AG10803 (cell line): Measurements from ENCODE around the gene TAPT1.
A peak's percentile ranks its signal among the peaks of the same experiment; 100 is the strongest.

Experiments
- DNase-seq: peaks from one replicate; pipeline ENCODE4 v3.0.0; 2010; ENCODE audit warnings: low read depth
- H3K4me3 ChIP-seq: 2 replicates; pipeline ENCODE4 v1.5.1; 2011; ENCODE audit warnings: mild to moderate bottlenecking, low read length, control low read depth
- TF ChIP-seq, protein P1 (sequence below): conservative IDR thresholded peaks from 2 replicates; pipeline ENCODE4 v1.5.1; 2011; ENCODE audit warnings: mild to moderate bottlenecking, low read length, control low read depth, inconsistent platforms

The TAPT1 gene

DNA sequence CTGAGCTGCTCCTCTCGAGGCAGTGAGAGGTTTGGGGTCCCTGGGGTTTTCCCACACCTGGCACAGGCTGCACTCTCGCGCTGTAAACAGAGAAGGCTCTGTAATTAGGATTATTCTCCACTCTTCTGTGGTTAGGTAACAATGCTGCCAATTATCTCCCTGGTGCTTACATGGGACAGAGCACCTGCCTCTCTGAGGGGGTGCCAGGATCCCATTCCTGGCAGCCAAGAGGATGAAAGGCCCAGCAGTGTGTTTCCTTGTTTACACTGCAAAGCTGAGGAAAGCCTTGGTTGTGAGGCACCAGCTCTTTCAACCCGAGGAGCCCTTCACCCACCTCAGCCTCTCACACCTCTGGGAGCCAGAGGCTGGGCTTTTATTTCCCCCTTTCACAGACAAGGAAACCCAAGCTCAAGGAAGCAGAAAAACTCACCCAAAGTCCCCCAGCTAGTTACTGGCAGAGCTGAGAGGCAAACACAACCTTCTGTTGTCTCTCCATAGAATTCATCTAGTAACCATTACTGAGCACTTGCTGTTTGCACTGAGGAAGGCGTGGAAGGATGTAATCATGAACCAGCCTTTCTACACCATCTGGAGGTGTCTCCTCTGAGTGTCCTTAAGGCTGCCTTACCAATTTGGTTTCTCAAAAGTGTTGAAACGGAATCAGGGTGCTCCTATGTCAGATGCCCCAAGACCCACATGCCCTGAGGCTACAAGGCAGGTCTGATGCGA, 102.8 kb downstream of the TAPT1 start:
- no peak for DNase-seq
- no peak overlapping the region for H3K4me3 ChIP-seq
- TF ChIP-seq, protein P1, sequence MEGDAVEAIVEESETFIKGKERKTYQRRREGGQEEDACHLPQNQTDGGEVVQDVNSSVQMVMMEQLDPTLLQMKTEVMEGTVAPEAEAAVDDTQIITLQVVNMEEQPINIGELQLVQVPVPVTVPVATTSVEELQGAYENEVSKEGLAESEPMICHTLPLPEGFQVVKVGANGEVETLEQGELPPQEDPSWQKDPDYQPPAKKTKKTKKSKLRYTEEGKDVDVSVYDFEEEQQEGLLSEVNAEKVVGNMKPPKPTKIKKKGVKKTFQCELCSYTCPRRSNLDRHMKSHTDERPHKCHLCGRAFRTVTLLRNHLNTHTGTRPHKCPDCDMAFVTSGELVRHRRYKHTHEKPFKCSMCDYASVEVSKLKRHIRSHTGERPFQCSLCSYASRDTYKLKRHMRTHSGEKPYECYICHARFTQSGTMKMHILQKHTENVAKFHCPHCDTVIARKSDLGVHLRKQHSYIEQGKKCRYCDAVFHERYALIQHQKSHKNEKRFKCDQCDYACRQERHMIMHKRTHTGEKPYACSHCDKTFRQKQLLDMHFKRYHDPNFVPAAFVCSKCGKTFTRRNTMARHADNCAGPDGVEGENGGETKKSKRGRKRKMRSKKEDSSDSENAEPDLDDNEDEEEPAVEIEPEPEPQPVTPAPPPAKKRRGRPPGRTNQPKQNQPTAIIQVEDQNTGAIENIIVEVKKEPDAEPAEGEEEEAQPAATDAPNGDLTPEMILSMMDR, result no peak

DNA sequence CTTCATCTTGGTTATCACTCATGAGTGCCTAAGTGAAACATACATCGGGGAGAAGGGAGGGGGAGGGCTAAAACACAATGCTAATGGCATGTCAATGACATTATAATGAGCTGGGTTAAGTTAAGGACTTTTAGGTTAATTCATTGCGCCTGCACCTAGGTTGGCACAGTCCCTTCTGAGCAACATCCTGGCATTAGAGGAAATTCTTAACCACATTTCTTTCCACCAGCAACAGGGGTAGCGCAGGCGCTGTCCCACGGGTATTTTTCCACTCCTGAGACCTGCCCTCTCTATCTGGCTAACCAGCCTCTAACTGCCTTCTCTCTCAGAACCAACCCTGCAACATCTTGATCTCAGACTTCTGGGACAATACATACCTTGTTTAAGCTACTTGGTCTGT, 103.5 kb downstream of the TAPT1 start:
- TF ChIP-seq, protein P1, result no peak
- H3K4me3 ChIP-seq, result no peak overlapping the region
- no peak for DNase-seq

DNA sequence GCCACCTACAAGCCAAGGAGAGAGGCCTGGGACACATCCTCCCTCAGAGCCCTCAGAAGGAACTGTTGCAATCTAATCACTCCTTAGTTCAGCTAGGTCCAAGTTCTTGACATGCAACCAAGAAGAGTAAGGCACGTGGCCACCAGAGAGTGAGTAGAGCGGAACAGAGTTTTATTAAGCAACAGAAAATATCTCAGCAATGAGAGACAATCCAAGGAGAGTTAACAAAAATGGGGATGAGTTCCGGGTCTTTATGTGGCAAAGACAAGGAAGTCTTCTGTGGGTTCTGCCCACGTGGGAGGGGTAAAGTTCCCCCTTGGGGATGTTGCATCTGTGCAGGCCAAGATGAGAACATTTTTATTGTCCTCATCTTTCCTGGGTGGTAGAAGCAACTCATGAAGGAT, 104.0 kb downstream of the TAPT1 start:
- TF ChIP-seq, protein P1, result no peak
- H3K4me3 ChIP-seq, result no peak overlapping the region
- peak; percentile 21 for DNase-seq

DNA sequence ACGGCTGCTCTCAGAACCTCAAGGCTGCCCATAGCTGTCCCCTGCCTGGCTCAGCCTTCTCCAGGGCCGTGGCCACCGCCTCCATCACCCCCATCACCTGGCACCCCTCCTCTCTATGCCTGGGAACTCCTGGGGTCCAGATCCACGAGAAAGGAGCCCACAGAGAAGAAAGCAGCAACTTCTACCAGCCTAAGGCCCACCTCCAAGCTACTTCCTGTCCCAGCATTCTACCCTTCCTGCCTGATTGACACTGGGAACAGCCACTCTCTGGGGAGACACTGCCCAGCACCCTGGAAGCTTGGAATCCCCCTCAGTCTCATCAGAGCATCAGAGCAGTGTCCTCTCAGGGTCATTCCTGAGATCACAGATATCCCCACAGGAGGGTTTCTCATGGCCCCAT, 105.6 kb downstream of the TAPT1 start:
- H3K4me3 ChIP-seq, result no peak overlapping the region

DNA sequence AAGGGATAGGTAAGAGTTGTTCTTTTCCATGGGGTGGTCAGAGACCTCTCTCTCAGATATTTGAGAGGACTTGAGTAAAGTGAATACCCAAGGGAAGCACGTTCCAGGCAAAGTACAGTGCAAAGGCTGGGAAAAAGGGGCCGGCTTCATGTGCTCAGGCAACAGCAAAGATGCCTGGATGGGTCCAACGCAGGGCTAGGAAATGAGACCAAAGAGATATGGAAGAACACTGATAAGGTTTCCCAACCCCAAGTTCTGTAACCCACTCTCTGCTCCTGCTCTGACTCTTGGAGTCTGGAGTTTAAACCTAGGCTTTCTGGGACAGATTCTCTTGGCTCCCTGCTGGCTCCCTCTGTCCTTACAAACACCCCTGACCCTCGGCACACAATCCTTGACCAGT, 106.3 kb downstream of the TAPT1 start:
- H3K4me3 ChIP-seq, result no peak overlapping the region
- DNase-seq, result no peak
- TF ChIP-seq, protein P1, result no peak

More for the DNA sequence above, 105.6 kb downstream of the TAPT1 start:
- TF ChIP-seq, protein P1, result no peak
- no peak for DNase-seq

DNA sequence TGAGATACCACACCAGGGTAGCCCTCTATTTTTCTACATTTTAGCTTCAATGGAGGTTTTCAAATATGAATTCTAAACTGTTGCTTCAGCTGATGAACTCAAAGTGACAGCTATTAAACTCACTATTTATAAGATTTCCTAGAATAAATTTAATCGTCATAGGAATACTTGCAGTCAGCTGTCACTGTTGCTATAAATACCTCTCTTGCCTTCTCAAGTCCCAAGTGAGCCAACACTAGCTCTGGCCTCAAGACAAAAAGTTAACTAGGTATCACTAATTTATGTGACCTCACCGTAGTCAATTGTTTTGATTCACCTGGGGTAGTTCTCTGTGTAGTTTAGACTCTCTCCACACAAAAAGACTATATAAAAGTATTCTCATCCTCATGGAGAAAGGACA, 108.2 kb downstream of the TAPT1 start:
- H3K4me3 ChIP-seq, result no peak overlapping the region
- DNase-seq, result no peak
- TF ChIP-seq, protein P1, result no peak

DNA sequence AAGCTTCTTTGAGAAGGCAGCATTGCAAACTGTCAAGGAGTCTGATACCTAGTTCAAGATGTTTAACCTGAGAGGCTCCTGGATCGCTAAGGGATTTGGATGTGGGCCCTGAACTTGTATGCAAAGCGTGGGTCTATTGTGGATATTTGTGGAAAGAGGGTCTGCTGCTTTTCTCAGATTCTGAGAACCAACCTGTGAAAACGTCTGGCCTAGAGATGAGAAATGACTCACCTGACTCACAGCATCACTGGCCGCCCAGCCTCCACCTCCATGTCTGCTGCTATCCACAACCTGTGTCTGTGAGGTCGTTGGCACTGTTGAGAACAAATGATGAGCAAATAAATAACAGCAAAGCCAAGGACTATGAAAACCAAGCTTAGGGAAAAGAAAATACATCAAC, 109.1 kb downstream of the TAPT1 start:
- no peak overlapping the region for H3K4me3 ChIP-seq
- no peak for DNase-seq
- TF ChIP-seq, protein P1, result no peak
